HepG2 (cell line): ENCODE results near the gene DMAC1. TPM values are rescaled to one million over a fixed set of nuclear protein-coding genes. Genes with fewer than 3 reads are reported as not detected.
A peak's percentile ranks its signal among the peaks of the same experiment; 100 is the strongest.

Experiments used
- CBFB ChIP-seq: sonication (generic); formaldehyde crosslinking; IDR thresholded peaks from 2 replicates; pipeline ENCODE4 v1.4.0; 2020; ENCODE audit warnings: missing genetic modification reagents
- FOXK2 ChIP-seq: fragments of 450-650 bp; IDR thresholded peaks from 2 replicates; pipeline ENCODE4 v1.6.1; 2016
- HCFC1 ChIP-seq: fragments of 150-350 bp; IDR thresholded peaks from 2 replicates; pipeline ENCODE4 v1.6.1; 2014; ENCODE audit warnings: low read depth, low read length
- MBD4 ChIP-seq: IDR thresholded peaks from 2 replicates; pipeline ENCODE4 v1.6.1; 2012; ENCODE audit warnings: low read length, inconsistent platforms, borderline replicate concordance
- MBNL3 ChIP-seq: fragments of 250-450 bp; sonication (Bioruptor Pico); conservative IDR thresholded peaks from 2 replicates; pipeline ENCODE4 v1.8.0; 2022; ENCODE audit warnings: mild to moderate bottlenecking, inconsistent platforms
- PTBP1 ChIP-seq: fragments of 200-400 bp; formaldehyde crosslinking; IDR thresholded peaks from 2 replicates; pipeline ENCODE4 v1.6.1; 2018; ENCODE audit warnings: low read length, low read depth; ENCODE audit not compliant: poor library complexity, severe bottlenecking
- RFX3 ChIP-seq: IDR thresholded peaks from 2 replicates; pipeline ENCODE4 v1.6.1; 2016; ENCODE audit warnings: missing biosample characterization, missing genetic modification reagents
- ZNF207 ChIP-seq: fragments of 450-650 bp; IDR thresholded peaks from 2 replicates; pipeline ENCODE4 v1.6.1; 2016; ENCODE audit warnings: antibody characterized with exemption, borderline replicate concordance
- polyA plus RNA-seq, 8 experiments: library from polyadenylated mRNA; depleted of rRNA in 3 of 8; stranded (reverse) in 7 of 8; unstranded in 1 of 8; fragments of >200 nt; fragmentation: Illumina TruSeq in 4 of 8; extraction: Trizol in 4 of 8; gene quantifications; 2 replicates each; pipeline versions ENCODE4 v1.2.1 to v1.2.3, GENCODE V29; 2011 to 2016; ENCODE audit warnings: low read depth in 4 of 8, missing spikeins in 1 of 8, mixed read lengths in 1 of 8; ENCODE audit not compliant: insufficient read depth in 1 of 8
- total RNA-seq, 5 experiments: library from RNA; depleted of rRNA; stranded (reverse); fragments of >200 nt; fragmentation: Illumina TruSeq; extraction: Trizol; gene quantifications; 2 replicates each; pipeline ENCODE4 v1.2.3, GENCODE V29; 2016; ENCODE audit warnings: low read depth in 1 of 5
- TF ChIP-seq, protein P1 (sequence below): IDR thresholded peaks from 2 replicates; pipeline ENCODE4 v1.6.1; 2016; ENCODE audit warnings: missing biosample characterization, missing genetic modification reagents, low read depth
- TF ChIP-seq, protein P2 (sequence below): sonication (generic); formaldehyde crosslinking; IDR thresholded peaks from 2 replicates; pipeline ENCODE4 v1.9.0; 2021; ENCODE audit warnings: mild to moderate bottlenecking, missing genetic modification reagents
- TF ChIP-seq, protein P3 (sequence below): sonication (generic); formaldehyde crosslinking; IDR thresholded peaks from 2 replicates; pipeline ENCODE4 v1.5.1; 2020; ENCODE audit warnings: missing genetic modification reagents, mild to moderate bottlenecking, borderline replicate concordance
- TF ChIP-seq, protein P4 (sequence below): sonication (generic); formaldehyde crosslinking; IDR thresholded peaks from 2 replicates; pipeline ENCODE4 v1.5.0; 2020; ENCODE audit warnings: mild to moderate bottlenecking, missing genetic modification reagents, borderline replicate concordance
- TF ChIP-seq, protein P5 (sequence below): sonication (generic); formaldehyde crosslinking; IDR thresholded peaks from 2 replicates; pipeline ENCODE4 v1.5.0; 2020; ENCODE audit warnings: mild to moderate bottlenecking, missing genetic modification reagents

The DMAC1 gene
- total and polyA plus RNA-seq, 2 of the 13 experiments (the other 11 are each of a cell fraction or from before 2014, with no cell fraction given) = 44.3 to 72.9 TPM

DNA sequence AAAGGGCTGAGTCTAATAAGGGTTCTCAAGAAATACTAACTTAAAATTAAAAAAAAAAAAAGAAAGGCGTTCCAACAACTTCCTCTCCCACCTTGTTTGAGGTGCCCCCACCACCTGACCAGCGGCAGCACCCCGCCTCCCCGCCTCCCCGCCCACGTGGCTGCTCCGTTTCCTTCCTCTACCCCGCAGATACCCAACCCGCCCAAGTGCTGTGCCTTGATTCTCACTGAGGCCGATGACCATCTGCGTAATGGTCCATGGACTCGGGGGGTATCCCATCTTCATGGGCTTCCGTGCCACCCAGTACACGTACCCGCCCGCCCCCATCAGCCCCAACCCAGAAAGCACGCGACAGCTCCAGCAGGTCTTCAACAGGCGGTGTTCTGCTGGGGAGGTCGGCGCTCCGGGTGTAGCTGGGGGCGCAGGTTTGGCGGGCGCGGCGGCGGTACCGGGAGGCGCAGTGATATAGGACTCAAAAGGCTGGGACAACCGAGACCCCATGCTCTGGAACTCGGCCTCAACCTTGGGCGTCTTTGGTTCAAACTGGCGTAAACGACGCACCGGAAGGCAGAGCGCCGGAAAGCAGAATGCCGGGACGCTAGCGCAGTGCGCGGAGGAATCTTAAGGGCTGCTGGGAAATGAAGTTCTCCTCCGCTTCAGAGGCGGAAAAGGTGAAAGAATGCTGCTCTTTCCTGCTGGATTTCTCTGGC is at the start of gene DMAC1 (continued):
- TF ChIP-seq, protein P1, sequence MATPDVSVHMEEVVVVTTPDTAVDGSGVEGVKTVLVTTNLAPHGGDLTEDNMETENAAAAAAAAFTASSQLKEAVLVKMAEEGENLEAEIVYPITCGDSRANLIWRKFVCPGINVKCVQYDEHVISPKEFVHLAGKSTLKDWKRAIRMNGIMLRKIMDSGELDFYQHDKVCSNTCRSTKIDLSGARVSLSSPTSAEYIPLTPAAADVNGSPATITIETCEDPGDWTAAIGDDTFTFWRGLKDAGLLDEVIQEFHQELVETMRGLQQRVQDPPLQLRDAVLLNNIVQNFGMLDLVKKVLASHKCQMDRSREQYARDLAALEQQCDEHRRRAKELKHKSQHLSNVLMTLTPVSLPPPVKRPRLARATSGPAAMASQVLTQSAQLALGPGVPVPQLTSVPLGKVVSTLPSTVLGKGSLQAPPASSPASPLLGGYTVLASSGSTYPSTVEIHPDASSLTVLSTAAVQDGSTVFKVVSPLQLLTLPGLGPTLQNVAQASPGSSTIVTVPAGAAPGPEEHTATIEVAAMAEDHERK (CRISPR knock-in tag) = peak; percentile 96
- TF ChIP-seq MBD4 = no peak
- no peak for TF ChIP-seq FOXK2
- TF ChIP-seq, protein P2, sequence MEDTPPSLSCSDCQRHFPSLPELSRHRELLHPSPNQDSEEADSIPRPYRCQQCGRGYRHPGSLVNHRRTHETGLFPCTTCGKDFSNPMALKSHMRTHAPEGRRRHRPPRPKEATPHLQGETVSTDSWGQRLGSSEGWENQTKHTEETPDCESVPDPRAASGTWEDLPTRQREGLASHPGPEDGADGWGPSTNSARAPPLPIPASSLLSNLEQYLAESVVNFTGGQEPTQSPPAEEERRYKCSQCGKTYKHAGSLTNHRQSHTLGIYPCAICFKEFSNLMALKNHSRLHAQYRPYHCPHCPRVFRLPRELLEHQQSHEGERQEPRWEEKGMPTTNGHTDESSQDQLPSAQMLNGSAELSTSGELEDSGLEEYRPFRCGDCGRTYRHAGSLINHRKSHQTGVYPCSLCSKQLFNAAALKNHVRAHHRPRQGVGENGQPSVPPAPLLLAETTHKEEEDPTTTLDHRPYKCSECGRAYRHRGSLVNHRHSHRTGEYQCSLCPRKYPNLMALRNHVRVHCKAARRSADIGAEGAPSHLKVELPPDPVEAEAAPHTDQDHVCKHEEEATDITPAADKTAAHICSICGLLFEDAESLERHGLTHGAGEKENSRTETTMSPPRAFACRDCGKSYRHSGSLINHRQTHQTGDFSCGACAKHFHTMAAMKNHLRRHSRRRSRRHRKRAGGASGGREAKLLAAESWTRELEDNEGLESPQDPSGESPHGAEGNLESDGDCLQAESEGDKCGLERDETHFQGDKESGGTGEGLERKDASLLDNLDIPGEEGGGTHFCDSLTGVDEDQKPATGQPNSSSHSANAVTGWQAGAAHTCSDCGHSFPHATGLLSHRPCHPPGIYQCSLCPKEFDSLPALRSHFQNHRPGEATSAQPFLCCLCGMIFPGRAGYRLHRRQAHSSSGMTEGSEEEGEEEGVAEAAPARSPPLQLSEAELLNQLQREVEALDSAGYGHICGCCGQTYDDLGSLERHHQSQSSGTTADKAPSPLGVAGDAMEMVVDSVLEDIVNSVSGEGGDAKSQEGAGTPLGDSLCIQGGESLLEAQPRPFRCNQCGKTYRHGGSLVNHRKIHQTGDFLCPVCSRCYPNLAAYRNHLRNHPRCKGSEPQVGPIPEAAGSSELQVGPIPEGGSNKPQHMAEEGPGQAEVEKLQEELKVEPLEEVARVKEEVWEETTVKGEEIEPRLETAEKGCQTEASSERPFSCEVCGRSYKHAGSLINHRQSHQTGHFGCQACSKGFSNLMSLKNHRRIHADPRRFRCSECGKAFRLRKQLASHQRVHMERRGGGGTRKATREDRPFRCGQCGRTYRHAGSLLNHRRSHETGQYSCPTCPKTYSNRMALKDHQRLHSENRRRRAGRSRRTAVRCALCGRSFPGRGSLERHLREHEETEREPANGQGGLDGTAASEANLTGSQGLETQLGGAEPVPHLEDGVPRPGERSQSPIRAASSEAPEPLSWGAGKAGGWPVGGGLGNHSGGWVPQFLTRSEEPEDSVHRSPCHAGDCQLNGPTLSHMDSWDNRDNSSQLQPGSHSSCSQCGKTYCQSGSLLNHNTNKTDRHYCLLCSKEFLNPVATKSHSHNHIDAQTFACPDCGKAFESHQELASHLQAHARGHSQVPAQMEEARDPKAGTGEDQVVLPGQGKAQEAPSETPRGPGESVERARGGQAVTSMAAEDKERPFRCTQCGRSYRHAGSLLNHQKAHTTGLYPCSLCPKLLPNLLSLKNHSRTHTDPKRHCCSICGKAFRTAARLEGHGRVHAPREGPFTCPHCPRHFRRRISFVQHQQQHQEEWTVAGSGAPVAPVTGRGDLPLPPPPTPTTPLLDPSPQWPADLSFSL = no peak
- TF ChIP-seq, protein P3, sequence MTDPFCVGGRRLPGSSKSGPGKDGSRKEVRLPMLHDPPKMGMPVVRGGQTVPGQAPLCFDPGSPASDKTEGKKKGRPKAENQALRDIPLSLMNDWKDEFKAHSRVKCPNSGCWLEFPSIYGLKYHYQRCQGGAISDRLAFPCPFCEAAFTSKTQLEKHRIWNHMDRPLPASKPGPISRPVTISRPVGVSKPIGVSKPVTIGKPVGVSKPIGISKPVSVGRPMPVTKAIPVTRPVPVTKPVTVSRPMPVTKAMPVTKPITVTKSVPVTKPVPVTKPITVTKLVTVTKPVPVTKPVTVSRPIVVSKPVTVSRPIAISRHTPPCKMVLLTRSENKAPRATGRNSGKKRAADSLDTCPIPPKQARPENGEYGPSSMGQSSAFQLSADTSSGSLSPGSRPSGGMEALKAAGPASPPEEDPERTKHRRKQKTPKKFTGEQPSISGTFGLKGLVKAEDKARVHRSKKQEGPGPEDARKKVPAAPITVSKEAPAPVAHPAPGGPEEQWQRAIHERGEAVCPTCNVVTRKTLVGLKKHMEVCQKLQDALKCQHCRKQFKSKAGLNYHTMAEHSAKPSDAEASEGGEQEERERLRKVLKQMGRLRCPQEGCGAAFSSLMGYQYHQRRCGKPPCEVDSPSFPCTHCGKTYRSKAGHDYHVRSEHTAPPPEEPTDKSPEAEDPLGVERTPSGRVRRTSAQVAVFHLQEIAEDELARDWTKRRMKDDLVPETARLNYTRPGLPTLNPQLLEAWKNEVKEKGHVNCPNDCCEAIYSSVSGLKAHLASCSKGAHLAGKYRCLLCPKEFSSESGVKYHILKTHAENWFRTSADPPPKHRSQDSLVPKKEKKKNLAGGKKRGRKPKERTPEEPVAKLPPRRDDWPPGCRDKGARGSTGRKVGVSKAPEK (CRISPR knock-in tag) = no peak; the same call in 1 of the 2 replicates
- TF ChIP-seq, protein P4, sequence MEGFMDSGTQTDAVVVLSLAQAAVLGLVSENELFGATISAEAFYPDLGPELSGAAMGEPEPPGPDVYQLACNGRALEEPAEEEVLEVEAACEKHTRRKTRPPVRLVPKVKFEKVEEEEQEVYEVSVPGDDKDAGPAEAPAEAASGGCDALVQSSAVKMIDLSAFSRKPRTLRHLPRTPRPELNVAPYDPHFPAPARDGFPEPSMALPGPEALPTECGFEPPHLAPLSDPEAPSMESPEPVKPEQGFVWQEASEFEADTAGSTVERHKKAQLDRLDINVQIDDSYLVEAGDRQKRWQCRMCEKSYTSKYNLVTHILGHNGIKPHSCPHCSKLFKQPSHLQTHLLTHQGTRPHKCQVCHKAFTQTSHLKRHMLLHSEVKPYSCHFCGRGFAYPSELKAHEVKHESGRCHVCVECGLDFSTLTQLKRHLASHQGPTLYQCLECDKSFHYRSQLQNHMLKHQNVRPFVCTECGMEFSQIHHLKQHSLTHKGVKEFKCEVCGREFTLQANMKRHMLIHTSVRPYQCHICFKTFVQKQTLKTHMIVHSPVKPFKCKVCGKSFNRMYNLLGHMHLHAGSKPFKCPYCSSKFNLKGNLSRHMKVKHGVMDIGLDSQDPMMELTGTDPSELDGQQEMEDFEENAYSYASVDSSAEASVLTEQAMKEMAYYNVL (CRISPR knock-in tag) = no peak; the same call in 1 of the 2 replicates
- no peak for TF ChIP-seq RFX3 (CRISPR knock-in tag)
- TF ChIP-seq ZNF207 = no peak
- peak; percentile 71 for TF ChIP-seq PTBP1
- TF ChIP-seq MBNL3 (CRISPR knock-in tag) = no peak
- TF ChIP-seq, protein P5, sequence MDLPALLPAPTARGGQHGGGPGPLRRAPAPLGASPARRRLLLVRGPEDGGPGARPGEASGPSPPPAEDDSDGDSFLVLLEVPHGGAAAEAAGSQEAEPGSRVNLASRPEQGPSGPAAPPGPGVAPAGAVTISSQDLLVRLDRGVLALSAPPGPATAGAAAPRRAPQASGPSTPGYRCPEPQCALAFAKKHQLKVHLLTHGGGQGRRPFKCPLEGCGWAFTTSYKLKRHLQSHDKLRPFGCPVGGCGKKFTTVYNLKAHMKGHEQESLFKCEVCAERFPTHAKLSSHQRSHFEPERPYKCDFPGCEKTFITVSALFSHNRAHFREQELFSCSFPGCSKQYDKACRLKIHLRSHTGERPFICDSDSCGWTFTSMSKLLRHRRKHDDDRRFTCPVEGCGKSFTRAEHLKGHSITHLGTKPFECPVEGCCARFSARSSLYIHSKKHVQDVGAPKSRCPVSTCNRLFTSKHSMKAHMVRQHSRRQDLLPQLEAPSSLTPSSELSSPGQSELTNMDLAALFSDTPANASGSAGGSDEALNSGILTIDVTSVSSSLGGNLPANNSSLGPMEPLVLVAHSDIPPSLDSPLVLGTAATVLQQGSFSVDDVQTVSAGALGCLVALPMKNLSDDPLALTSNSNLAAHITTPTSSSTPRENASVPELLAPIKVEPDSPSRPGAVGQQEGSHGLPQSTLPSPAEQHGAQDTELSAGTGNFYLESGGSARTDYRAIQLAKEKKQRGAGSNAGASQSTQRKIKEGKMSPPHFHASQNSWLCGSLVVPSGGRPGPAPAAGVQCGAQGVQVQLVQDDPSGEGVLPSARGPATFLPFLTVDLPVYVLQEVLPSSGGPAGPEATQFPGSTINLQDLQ = no peak
- TF ChIP-seq HCFC1 = peak; percentile 83
- TF ChIP-seq CBFB (CRISPR knock-in tag) = no peak
